HepG2 (cell line): Measurements from ENCODE around the gene HTR1D. TPM values are rescaled to one million over a fixed set of nuclear protein-coding genes. Genes with fewer than 3 reads are reported as not detected.
A peak's percentile ranks its signal among the peaks of the same experiment; 100 is the strongest.

Source experiments
- ARID2 ChIP-seq: sonication (generic); formaldehyde crosslinking; IDR thresholded peaks from 2 replicates; pipeline ENCODE4 v1.8.1; 2022; ENCODE audit warnings: mild to moderate bottlenecking, missing genetic modification reagents, borderline replicate concordance
- ARNT2 ChIP-seq: sonication (generic); formaldehyde crosslinking; IDR thresholded peaks from 2 replicates; pipeline ENCODE4 v1.8.0; 2022; ENCODE audit warnings: mild to moderate bottlenecking, low read depth, missing genetic modification reagents, moderate library complexity
- FOXO4 ChIP-seq: sonication (generic); formaldehyde crosslinking; conservative IDR thresholded peaks from 2 replicates; pipeline ENCODE4 v1.8.1; 2023; ENCODE audit warnings: missing genetic modification reagents
- HMGA1 ChIP-seq: sonication (generic); formaldehyde crosslinking; conservative IDR thresholded peaks from 2 replicates; pipeline ENCODE4 v1.4.0; 2020; ENCODE audit warnings: missing genetic modification reagents
- HNRNPLL ChIP-seq: fragments of 200-400 bp; formaldehyde crosslinking; IDR thresholded peaks from 2 replicates; pipeline ENCODE4 v1.6.1; 2017; ENCODE audit warnings: mild to moderate bottlenecking, low read depth, low read length; ENCODE audit not compliant: poor library complexity, severe bottlenecking
- KAT7 ChIP-seq: IDR thresholded peaks from 2 replicates; pipeline ENCODE4 v1.6.1; 2018; ENCODE audit warnings: borderline replicate concordance, missing compliant biosample characterization
- KDM6A ChIP-seq: IDR thresholded peaks from 2 replicates; pipeline ENCODE4 v1.6.1; 2016; ENCODE audit warnings: low read depth
- NFE2L2 ChIP-seq: fragments of 150-350 bp; IDR thresholded peaks from 2 replicates; pipeline ENCODE4 v1.6.1; 2014; ENCODE audit warnings: low read length
- NR0B2 ChIP-seq: sonication (generic); formaldehyde crosslinking; IDR thresholded peaks from 2 replicates; pipeline ENCODE4 v1.4.0; 2020; ENCODE audit warnings: mild to moderate bottlenecking, missing genetic modification reagents
- NRL ChIP-seq: sonication (generic); formaldehyde crosslinking; IDR thresholded peaks from 2 replicates; pipeline ENCODE4 v1.5.0; 2020; ENCODE audit warnings: missing genetic modification reagents, mild to moderate bottlenecking, moderate library complexity, borderline replicate concordance
- SETDB1 ChIP-seq: sonication (generic); formaldehyde crosslinking; IDR thresholded peaks from 2 replicates; pipeline ENCODE4 v1.5.1; 2020; ENCODE audit warnings: missing genetic modification reagents, mild to moderate bottlenecking, borderline replicate concordance
- SMYD3 ChIP-seq: sonication (generic); formaldehyde crosslinking; IDR thresholded peaks from 2 replicates; pipeline ENCODE4 v1.8.1; 2023; ENCODE audit warnings: mild to moderate bottlenecking, missing genetic modification reagents
- ZNF431 ChIP-seq: sonication (generic); formaldehyde crosslinking; IDR thresholded peaks from 2 replicates; pipeline ENCODE4 v1.9.0; 2022; ENCODE audit warnings: missing genetic modification reagents, low read depth, mild to moderate bottlenecking, borderline replicate concordance
- ZNF562 ChIP-seq: sonication (generic); formaldehyde crosslinking; IDR thresholded peaks from 2 replicates; pipeline ENCODE4 v1.8.0; 2022; ENCODE audit warnings: missing genetic modification reagents, borderline replicate concordance
- ZNF629 ChIP-seq: sonication (generic); formaldehyde crosslinking; conservative IDR thresholded peaks from 2 replicates; pipeline ENCODE4 v1.5.0; 2020; ENCODE audit warnings: missing genetic modification reagents
- ZNF652 ChIP-seq: IDR thresholded peaks from 2 replicates; pipeline ENCODE4 v1.6.1; 2016; ENCODE audit warnings: low read depth, borderline replicate concordance
- ZNF678 ChIP-seq: sonication (generic); formaldehyde crosslinking; IDR thresholded peaks from 2 replicates; pipeline ENCODE4 v1.4.0; 2020; ENCODE audit warnings: mild to moderate bottlenecking, missing genetic modification reagents
- polyA plus RNA-seq, 8 experiments: library from polyadenylated mRNA; depleted of rRNA in 3 of 8; stranded (reverse) in 7 of 8; unstranded in 1 of 8; fragments of >200 nt; fragmentation: Illumina TruSeq in 4 of 8; extraction: Trizol in 4 of 8; gene quantifications; 2 replicates each; pipeline versions ENCODE4 v1.2.1 to v1.2.3, GENCODE V29; 2011 to 2016; ENCODE audit warnings: low read depth in 4 of 8, missing spikeins in 1 of 8, mixed read lengths in 1 of 8; ENCODE audit not compliant: insufficient read depth in 1 of 8
- total RNA-seq, 5 experiments: library from RNA; depleted of rRNA; stranded (reverse); fragments of >200 nt; fragmentation: Illumina TruSeq; extraction: Trizol; gene quantifications; 2 replicates each; pipeline ENCODE4 v1.2.3, GENCODE V29; 2016; ENCODE audit warnings: low read depth in 1 of 5
- TF ChIP-seq, protein P1 (sequence below): sonication (generic); formaldehyde crosslinking; IDR thresholded peaks from 2 replicates; pipeline ENCODE4 v1.8.1; 2023; ENCODE audit warnings: mild to moderate bottlenecking, missing genetic modification reagents, borderline replicate concordance
- TF ChIP-seq, protein P2 (sequence below): sonication (generic); formaldehyde crosslinking; IDR thresholded peaks from 2 replicates; pipeline ENCODE4 v1.4.0; 2020; ENCODE audit warnings: low read depth, missing genetic modification reagents
- TF ChIP-seq, protein P3 (sequence below): sonication (generic); formaldehyde crosslinking; IDR thresholded peaks from 2 replicates; pipeline ENCODE4 v1.4.0; 2020; ENCODE audit warnings: missing genetic modification reagents

HTR1D gene
- total and polyA plus RNA-seq, 2 of the 13 experiments (the other 11 are each of a cell fraction or from before 2014, with no cell fraction given), result 0.04 to 0.07 TPM

- TF ChIP-seq SMYD3 (CRISPR knock-in tag) (no peak), ZNF562 (CRISPR knock-in tag) (no peak), ZNF652 (CRISPR knock-in tag) (peak; percentile 75; the same call in 1 of the 2 replicates), FOXO4 (CRISPR knock-in tag) (no peak), KDM6A (no peak), SETDB1 (no peak), NR0B2 (no peak), ARNT2 (CRISPR knock-in tag) (no peak), ZNF629 (peak; percentile 80), ZNF431 (no peak), NFE2L2 (no peak), ARID2 (CRISPR knock-in tag) (no peak), HNRNPLL (no peak), NRL (CRISPR knock-in tag) (no peak), HMGA1 (CRISPR knock-in tag) (no peak), KAT7 (CRISPR knock-in tag) (no peak), ZNF678 (no peak)
- TF ChIP-seq, protein P1, sequence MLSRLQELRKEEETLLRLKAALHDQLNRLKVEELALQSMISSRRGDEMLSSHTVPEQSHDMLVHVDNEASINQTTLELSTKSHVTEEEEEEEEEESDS (CRISPR knock-in tag), result no peak
- TF ChIP-seq, protein P2, sequence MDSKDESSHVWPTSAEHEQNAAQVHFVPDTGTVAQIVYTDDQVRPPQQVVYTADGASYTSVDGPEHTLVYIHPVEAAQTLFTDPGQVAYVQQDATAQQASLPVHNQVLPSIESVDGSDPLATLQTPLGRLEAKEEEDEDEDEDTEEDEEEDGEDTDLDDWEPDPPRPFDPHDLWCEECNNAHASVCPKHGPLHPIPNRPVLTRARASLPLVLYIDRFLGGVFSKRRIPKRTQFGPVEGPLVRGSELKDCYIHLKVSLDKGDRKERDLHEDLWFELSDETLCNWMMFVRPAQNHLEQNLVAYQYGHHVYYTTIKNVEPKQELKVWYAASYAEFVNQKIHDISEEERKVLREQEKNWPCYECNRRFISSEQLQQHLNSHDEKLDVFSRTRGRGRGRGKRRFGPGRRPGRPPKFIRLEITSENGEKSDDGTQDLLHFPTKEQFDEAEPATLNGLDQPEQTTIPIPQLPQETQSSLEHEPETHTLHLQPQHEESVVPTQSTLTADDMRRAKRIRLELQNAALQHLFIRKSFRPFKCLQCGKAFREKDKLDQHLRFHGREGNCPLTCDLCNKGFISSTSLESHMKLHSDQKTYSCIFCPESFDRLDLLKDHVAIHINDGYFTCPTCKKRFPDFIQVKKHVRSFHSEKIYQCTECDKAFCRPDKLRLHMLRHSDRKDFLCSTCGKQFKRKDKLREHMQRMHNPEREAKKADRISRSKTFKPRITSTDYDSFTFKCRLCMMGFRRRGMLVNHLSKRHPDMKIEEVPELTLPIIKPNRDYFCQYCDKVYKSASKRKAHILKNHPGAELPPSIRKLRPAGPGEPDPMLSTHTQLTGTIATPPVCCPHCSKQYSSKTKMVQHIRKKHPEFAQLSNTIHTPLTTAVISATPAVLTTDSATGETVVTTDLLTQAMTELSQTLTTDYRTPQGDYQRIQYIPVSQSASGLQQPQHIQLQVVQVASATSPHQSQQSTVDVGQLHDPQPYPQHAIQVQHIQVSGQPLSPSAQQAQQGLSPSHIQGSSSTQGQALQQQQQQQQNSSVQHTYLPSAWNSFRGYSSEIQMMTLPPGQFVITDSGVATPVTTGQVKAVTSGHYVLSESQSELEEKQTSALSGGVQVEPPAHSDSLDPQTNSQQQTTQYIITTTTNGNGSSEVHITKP (CRISPR knock-in tag), result no peak
- TF ChIP-seq, protein P3, sequence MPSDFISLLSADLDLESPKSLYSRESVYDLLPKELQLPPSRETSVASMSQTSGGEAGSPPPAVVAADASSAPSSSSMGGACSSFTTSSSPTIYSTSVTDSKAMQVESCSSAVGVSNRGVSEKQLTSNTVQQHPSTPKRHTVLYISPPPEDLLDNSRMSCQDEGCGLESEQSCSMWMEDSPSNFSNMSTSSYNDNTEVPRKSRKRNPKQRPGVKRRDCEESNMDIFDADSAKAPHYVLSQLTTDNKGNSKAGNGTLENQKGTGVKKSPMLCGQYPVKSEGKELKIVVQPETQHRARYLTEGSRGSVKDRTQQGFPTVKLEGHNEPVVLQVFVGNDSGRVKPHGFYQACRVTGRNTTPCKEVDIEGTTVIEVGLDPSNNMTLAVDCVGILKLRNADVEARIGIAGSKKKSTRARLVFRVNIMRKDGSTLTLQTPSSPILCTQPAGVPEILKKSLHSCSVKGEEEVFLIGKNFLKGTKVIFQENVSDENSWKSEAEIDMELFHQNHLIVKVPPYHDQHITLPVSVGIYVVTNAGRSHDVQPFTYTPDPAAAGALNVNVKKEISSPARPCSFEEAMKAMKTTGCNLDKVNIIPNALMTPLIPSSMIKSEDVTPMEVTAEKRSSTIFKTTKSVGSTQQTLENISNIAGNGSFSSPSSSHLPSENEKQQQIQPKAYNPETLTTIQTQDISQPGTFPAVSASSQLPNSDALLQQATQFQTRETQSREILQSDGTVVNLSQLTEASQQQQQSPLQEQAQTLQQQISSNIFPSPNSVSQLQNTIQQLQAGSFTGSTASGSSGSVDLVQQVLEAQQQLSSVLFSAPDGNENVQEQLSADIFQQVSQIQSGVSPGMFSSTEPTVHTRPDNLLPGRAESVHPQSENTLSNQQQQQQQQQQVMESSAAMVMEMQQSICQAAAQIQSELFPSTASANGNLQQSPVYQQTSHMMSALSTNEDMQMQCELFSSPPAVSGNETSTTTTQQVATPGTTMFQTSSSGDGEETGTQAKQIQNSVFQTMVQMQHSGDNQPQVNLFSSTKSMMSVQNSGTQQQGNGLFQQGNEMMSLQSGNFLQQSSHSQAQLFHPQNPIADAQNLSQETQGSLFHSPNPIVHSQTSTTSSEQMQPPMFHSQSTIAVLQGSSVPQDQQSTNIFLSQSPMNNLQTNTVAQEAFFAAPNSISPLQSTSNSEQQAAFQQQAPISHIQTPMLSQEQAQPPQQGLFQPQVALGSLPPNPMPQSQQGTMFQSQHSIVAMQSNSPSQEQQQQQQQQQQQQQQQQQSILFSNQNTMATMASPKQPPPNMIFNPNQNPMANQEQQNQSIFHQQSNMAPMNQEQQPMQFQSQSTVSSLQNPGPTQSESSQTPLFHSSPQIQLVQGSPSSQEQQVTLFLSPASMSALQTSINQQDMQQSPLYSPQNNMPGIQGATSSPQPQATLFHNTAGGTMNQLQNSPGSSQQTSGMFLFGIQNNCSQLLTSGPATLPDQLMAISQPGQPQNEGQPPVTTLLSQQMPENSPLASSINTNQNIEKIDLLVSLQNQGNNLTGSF (CRISPR knock-in tag), result no peak
Measured at GRCh38 chr1:23149114-23149513, 68.2 kb downstream of the HTR1D start (continued).
